ENCODE results near the gene CFAP73.
A peak's percentile ranks its signal among the peaks of the same experiment; 100 is the strongest.

Gene CFAP73

DNA sequence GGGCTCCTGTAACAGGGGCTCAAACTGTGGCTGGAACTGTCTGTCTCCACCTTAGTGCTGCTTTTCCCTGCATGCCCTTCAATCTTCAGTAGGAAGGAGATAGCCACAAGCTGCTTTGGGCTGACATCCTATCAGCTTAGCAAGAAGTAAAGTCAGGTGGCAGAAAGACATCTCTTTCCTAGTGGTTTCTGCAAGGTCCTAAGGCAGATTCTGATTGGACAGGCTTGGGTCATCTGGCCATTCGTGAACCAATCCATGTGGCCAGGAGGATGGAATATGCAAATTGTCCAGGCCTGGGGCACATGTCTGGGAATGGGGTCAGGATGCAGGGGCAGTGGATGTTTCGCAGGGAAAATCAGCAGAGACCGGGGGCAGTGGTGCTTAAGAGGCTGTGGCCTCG, 41.2 kb downstream of the CFAP73 start:
- TF ChIP-seq, protein P1, sequence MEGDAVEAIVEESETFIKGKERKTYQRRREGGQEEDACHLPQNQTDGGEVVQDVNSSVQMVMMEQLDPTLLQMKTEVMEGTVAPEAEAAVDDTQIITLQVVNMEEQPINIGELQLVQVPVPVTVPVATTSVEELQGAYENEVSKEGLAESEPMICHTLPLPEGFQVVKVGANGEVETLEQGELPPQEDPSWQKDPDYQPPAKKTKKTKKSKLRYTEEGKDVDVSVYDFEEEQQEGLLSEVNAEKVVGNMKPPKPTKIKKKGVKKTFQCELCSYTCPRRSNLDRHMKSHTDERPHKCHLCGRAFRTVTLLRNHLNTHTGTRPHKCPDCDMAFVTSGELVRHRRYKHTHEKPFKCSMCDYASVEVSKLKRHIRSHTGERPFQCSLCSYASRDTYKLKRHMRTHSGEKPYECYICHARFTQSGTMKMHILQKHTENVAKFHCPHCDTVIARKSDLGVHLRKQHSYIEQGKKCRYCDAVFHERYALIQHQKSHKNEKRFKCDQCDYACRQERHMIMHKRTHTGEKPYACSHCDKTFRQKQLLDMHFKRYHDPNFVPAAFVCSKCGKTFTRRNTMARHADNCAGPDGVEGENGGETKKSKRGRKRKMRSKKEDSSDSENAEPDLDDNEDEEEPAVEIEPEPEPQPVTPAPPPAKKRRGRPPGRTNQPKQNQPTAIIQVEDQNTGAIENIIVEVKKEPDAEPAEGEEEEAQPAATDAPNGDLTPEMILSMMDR (IDR thresholded peaks at IDR 0.05; ENCODE audit: low read depth, low read length), result no peak
- TF ChIP-seq, protein P2, sequence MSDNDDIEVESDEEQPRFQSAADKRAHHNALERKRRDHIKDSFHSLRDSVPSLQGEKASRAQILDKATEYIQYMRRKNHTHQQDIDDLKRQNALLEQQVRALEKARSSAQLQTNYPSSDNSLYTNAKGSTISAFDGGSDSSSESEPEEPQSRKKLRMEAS (IDR thresholded peaks at IDR 0.05; ENCODE audit: low read depth, low read length), result peak; percentile 51; the same call in 1 of the 2 replicates
- no peak for TF ChIP-seq POLR2A (IDR thresholded peaks at IDR 0.05; ENCODE audit: extremely low read depth, insufficient read length)
- no peak for TF ChIP-seq MYC (IDR thresholded peaks at IDR 0.05; ENCODE audit: low read depth, low read length)
- no peak overlapping the region for H3K4me3 ChIP-seq (ENCODE audit: low read depth, low read length)
- DNase-seq (ENCODE audit: low read depth), result peak; percentile 69

DNA sequence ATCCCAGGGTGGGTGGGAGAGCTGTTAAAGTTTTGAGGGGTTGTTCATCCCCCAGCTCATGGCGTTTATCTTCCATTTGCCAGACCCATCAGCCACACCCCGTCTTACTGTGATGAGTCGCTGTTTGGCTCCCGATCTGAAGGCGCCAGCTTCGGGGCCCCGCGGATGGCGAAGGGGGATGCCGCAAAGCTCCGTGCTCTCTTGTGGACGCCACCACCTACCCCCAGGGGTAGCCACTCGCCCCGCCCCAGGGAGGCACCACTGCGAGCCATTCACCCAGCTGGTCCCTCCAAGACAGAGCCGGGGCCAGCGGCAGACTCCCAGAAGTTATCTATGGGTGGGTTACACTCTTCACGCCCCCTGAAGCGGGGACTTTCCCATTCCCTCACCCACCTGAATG, 41.7 kb downstream of the CFAP73 start:
- DNase-seq (ENCODE audit: low read depth), result no peak
- H3K4me3 ChIP-seq (ENCODE audit: low read depth, low read length), result no peak overlapping the region

GRCh38 chr12:113194971-113195391, 45.5 kb downstream of the CFAP73 start:
- no peak overlapping the region for H3K4me3 ChIP-seq (ENCODE audit: low read depth, low read length)
- no peak for DNase-seq (ENCODE audit: low read depth)
- TF ChIP-seq, protein P1 (IDR thresholded peaks at IDR 0.05; ENCODE audit: low read depth, low read length), result no peak
- TF ChIP-seq, protein P2 (IDR thresholded peaks at IDR 0.05; ENCODE audit: low read depth, low read length), result no peak
- TF ChIP-seq MYC (IDR thresholded peaks at IDR 0.05; ENCODE audit: low read depth, low read length) (no peak), POLR2A (IDR thresholded peaks at IDR 0.05; ENCODE audit: extremely low read depth, insufficient read length) (no peak)

More for the DNA sequence above, 41.7 kb downstream of the CFAP73 start:
- TF ChIP-seq, protein P1 (IDR thresholded peaks at IDR 0.05; ENCODE audit: low read depth, low read length), result no peak
- TF ChIP-seq POLR2A (IDR thresholded peaks at IDR 0.05; ENCODE audit: extremely low read depth, insufficient read length), result no peak
- TF ChIP-seq, protein P2 (IDR thresholded peaks at IDR 0.05; ENCODE audit: low read depth, low read length), result no peak
- TF ChIP-seq MYC (IDR thresholded peaks at IDR 0.05; ENCODE audit: low read depth, low read length), result no peak

DNA sequence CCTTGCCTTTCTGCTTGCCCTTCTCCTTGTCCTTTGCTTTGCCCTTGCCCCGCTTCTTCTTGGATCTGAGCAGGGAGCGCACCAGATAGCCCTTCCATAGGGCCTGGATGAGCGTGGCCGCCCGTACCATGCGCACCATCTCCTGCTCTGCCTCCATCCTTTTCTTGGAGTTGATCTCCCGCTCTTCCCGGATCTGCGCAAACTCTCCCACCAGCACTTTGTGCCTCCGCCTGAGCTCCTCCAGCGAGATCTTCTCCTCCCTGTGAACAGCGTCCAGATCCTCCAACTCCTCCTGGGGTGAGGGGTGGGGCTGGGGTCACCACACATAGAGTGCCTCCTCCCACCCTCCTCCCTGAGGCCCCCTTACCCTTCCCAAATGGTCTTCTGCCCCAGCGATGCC, 46.1 kb downstream of the CFAP73 start:
- no peak overlapping the region for H3K4me3 ChIP-seq (ENCODE audit: low read depth, low read length)
- TF ChIP-seq, protein P2 (IDR thresholded peaks at IDR 0.05; ENCODE audit: low read depth, low read length), result no peak
- no peak for TF ChIP-seq POLR2A (IDR thresholded peaks at IDR 0.05; ENCODE audit: extremely low read depth, insufficient read length)
- TF ChIP-seq MYC (IDR thresholded peaks at IDR 0.05; ENCODE audit: low read depth, low read length), result no peak
- TF ChIP-seq, protein P1 (IDR thresholded peaks at IDR 0.05; ENCODE audit: low read depth, low read length), result no peak
- no peak for DNase-seq (ENCODE audit: low read depth)

DNA sequence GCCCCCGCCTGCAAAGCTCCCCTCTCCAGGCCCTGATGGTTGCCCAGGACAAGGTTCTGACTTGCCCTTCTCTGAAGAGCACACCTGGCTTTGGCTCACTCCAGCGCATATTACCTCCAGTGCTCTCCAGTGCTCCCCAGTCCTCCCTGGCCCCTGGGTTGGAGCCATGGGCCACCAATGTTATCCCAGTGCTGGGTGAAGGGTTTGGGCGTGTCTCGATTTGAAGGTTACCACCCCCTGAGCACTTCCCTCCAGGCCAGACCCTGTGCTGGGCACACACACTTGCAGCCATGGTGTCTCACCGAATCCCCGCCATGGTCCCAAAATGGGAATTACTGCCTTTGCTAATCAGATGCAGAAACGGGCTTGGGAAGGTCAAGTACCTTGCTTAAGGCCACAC, 47.1 kb downstream of the CFAP73 start:
- H3K4me3 ChIP-seq (ENCODE audit: low read depth, low read length), result no peak overlapping the region
- no peak for TF ChIP-seq MYC (IDR thresholded peaks at IDR 0.05; ENCODE audit: low read depth, low read length)
- TF ChIP-seq, protein P2 (IDR thresholded peaks at IDR 0.05; ENCODE audit: low read depth, low read length), result no peak
- TF ChIP-seq, protein P1 (IDR thresholded peaks at IDR 0.05; ENCODE audit: low read depth, low read length), result no peak
- DNase-seq (ENCODE audit: low read depth), result no peak
